HEK293 (cell line): ENCODE data around the gene SNTB2.
A peak's percentile ranks its signal among the peaks of the same experiment; 100 is the strongest.

Source experiments
- CTCF ChIA-PET: fragments of 350-600 bp; formaldehyde crosslinking; extraction: SDS; loops from one replicate; lab custom pipeline; 2021; ENCODE audit warnings: antibody characterized with exemption; lab: Yijun Ruan, JAX
- POLR2A ChIA-PET: fragments of 300-600 bp; formaldehyde crosslinking; extraction: SDS; loops from one replicate; lab custom pipeline; 2020; ENCODE audit warnings: antibody characterized with exemption, inconsistent platforms; lab: Yijun Ruan, JAX
- H3K27ac ChIP-seq: fragments of 200-500 bp; sonication (Bioruptor generic); 2 replicates; pipeline ENCODE4 v1.5.1; 2014; ENCODE audit warnings: low read depth, low read length, control low read depth, inconsistent platforms; ENCODE audit errors: extremely low read depth
- H3K36me3 ChIP-seq, 2 experiments: fragments of 200-500 bp in 1 of 2; sonication (Bioruptor generic) in 1 of 2; 1 replicate in 1 of 2; 2 replicates in 1 of 2; pipeline ENCODE4 v1.5.1; 2014 to 2017; ENCODE audit warnings: inconsistent platforms in 2 of 2, low read length in 2 of 2; ENCODE audit not compliant: control insufficient read depth in 2 of 2, insufficient read depth in 1 of 2
- H3K4me1 ChIP-seq: fragments of 200-500 bp; sonication (Bioruptor generic); 2 replicates; pipeline ENCODE4 v1.5.1; 2014; ENCODE audit warnings: mild to moderate bottlenecking, low read length, inconsistent platforms; ENCODE audit not compliant: control insufficient read depth, insufficient read depth
- H3K4me3 ChIP-seq: 2 replicates; pipeline ENCODE4 v1.5.1; 2011; ENCODE audit warnings: low read depth, mild to moderate bottlenecking, control low read depth, low read length, moderate library complexity
- H3K9me3 ChIP-seq: fragments of 200-500 bp; sonication (Bioruptor generic); 2 replicates; pipeline ENCODE4 v1.5.1; 2014; ENCODE audit warnings: low read depth, low read length, inconsistent platforms; ENCODE audit not compliant: control insufficient read depth, insufficient read depth
- GLI4 ChIP-seq: fragments of 450-650 bp; formaldehyde crosslinking; IDR thresholded peaks from 2 replicates; pipeline ENCODE4 v1.5.1; 2016; ENCODE audit warnings: missing biosample characterization, missing genetic modification characterization
- KLF1 ChIP-seq: fragments of 450-650 bp; formaldehyde crosslinking; IDR thresholded peaks from 2 replicates; pipeline ENCODE4 v1.5.1; 2016; ENCODE audit warnings: missing biosample characterization, missing genetic modification characterization
- KLF16 ChIP-seq: fragments of 450-650 bp; formaldehyde crosslinking; IDR thresholded peaks from 2 replicates; pipeline ENCODE4 v1.5.1; 2017; ENCODE audit warnings: missing biosample characterization, missing genetic modification characterization
- PRDM1 ChIP-seq: fragments of 450-650 bp; formaldehyde crosslinking; IDR thresholded peaks from 2 replicates; pipeline ENCODE4; 2016; ENCODE audit warnings: missing biosample characterization, missing genetic modification characterization
- SCRT1 ChIP-seq: fragments of 450-650 bp; formaldehyde crosslinking; IDR thresholded peaks from 2 replicates; pipeline ENCODE4 v1.5.1; 2016; ENCODE audit warnings: missing biosample characterization, missing genetic modification characterization, borderline replicate concordance
- SCRT2 ChIP-seq: fragments of 450-650 bp; formaldehyde crosslinking; IDR thresholded peaks from 2 replicates; pipeline ENCODE4 v1.5.1; 2016; ENCODE audit warnings: missing biosample characterization, missing genetic modification characterization
- TRIM28 ChIP-seq: IDR thresholded peaks from 2 replicates; pipeline ENCODE4 v1.6.1; 2011; ENCODE audit warnings: low read length, control low read depth, borderline replicate concordance
- ZBTB48 ChIP-seq: fragments of 450-650 bp; formaldehyde crosslinking; IDR thresholded peaks from 2 replicates; pipeline ENCODE4 v1.5.1; 2016; ENCODE audit warnings: missing biosample characterization, missing genetic modification characterization
- ZBTB6 ChIP-seq: fragments of 450-650 bp; formaldehyde crosslinking; IDR thresholded peaks from 2 replicates; pipeline ENCODE4 v1.5.1; 2017; ENCODE audit warnings: missing biosample characterization, missing genetic modification characterization
- ZNF10 ChIP-seq: fragments of 450-650 bp; formaldehyde crosslinking; IDR thresholded peaks from 2 replicates; pipeline ENCODE4 v1.5.1; 2017; ENCODE audit warnings: missing biosample characterization, missing genetic modification characterization
- ZNF223 ChIP-seq: fragments of 450-650 bp; formaldehyde crosslinking; IDR thresholded peaks from 2 replicates; pipeline ENCODE4 v1.5.1; 2016; ENCODE audit warnings: missing biosample characterization, missing genetic modification characterization
- ZNF366 ChIP-seq: fragments of 450-650 bp; formaldehyde crosslinking; conservative IDR thresholded peaks from 2 replicates; pipeline ENCODE4 v1.5.1; 2016; ENCODE audit warnings: missing biosample characterization, missing genetic modification characterization
- ZNF48 ChIP-seq: fragments of 450-650 bp; formaldehyde crosslinking; IDR thresholded peaks from 2 replicates; pipeline ENCODE4 v1.5.1; 2016; ENCODE audit warnings: missing biosample characterization, missing genetic modification characterization
- ZNF514 ChIP-seq: fragments of 450-650 bp; formaldehyde crosslinking; IDR thresholded peaks from 2 replicates; pipeline ENCODE4 v1.5.1; 2016; ENCODE audit warnings: missing biosample characterization, missing genetic modification characterization
- ZNF530 ChIP-seq: fragments of 450-650 bp; formaldehyde crosslinking; IDR thresholded peaks from 2 replicates; pipeline ENCODE4 v1.5.1; 2016; ENCODE audit warnings: low read depth, missing biosample characterization, missing genetic modification characterization
- ZNF544 ChIP-seq: fragments of 450-650 bp; formaldehyde crosslinking; IDR thresholded peaks from 2 replicates; pipeline ENCODE4 v1.5.0; 2017; ENCODE audit warnings: missing biosample characterization, missing genetic modification characterization
- ZNF585B ChIP-seq: fragments of 450-650 bp; formaldehyde crosslinking; IDR thresholded peaks from 2 replicates; pipeline ENCODE4 v1.5.1; 2016; ENCODE audit warnings: missing biosample characterization, missing genetic modification characterization
- ZNF658 ChIP-seq: fragments of 450-650 bp; formaldehyde crosslinking; IDR thresholded peaks from 2 replicates; pipeline ENCODE4; 2016; ENCODE audit warnings: missing biosample characterization, missing genetic modification characterization
- ZNF677 ChIP-seq: fragments of 450-650 bp; IDR thresholded peaks from 2 replicates; pipeline ENCODE4 v1.5.0; 2018; ENCODE audit warnings: missing biosample characterization, mild to moderate bottlenecking, missing genetic modification characterization, moderate library complexity
- ZNF701 ChIP-seq: fragments of 450-650 bp; formaldehyde crosslinking; IDR thresholded peaks from 2 replicates; pipeline ENCODE4 v1.5.1; 2016; ENCODE audit warnings: missing biosample characterization, missing genetic modification characterization

The SNTB2 gene

GRCh38 chr16:69273009-69273408 is 86.0 kb downstream of the SNTB2 start:
- H3K36me3 ChIP-seq: peaks cover 3 to 17% of the 10 kb centered on the region in 2 experiments; a peak in 2 of 3 replicates
- no peaks in the 10 kb centered on the region for H3K4me1 ChIP-seq
- ChIA-PET CTCF (interaction anchor here (0.7 to 1.9 kb wide), 2 partner anchors 13 to 430 kb away, joined by 3 to 6 read pairs; partner anchors contain the start of gene TANGO6), POLR2A (no interaction called here)
- TF ChIP-seq TRIM28 (no peak), ZNF48 (tag by site-specific recombination) (no peak), ZNF223 (tag by site-specific recombination) (no peak), ZBTB6 (no peak), KLF16 (no peak), ZNF530 (tag by site-specific recombination) (no peak), ZBTB48 (no peak), ZNF10 (tag by site-specific recombination) (peak; percentile 88), ZNF544 (tag by site-specific recombination) (no peak)
- H3K9me3 ChIP-seq: no peaks in the 10 kb centered on the region
- no peak overlapping the region for H3K4me3 ChIP-seq
- H3K27ac ChIP-seq: no peak overlapping the region

- Histone ChIP-seq H3K36me3 (peaks cover 3 to 15% of the 10 kb centered on the region in 2 experiments; a peak in 2 of 3 replicates), H3K4me1 (no peaks in the 10 kb centered on the region), H3K4me3 (no peak overlapping the region), H3K9me3 (no peaks in the 10 kb centered on the region), H3K27ac (no peak overlapping the region)
- POLR2A ChIA-PET: no interaction called here
- CTCF ChIA-PET: interaction anchor here (1.9 kb wide), 1 partner anchor 15 kb away, joined by 6 read pairs; no protein-coding TSS in a partner anchor
- TF ChIP-seq ZNF366 (tag by site-specific recombination) (peak; percentile 64), PRDM1 (tag by site-specific recombination) (peak; percentile 96), ZNF658 (tag by site-specific recombination) (no peak)
Measured at GRCh38 chr16:69274699-69275235, 87.8 kb downstream of the SNTB2 start.

- no peaks in the 10 kb centered on the region for H3K4me1 ChIP-seq
- CTCF ChIA-PET: interaction anchor here (0.6 to 1.6 kb wide), 3 partner anchors 10 to 128 kb away, joined by 3 to 11 read pairs (median 4); no protein-coding TSS in a partner anchor
- POLR2A ChIA-PET: no interaction called here
- no peaks in the 10 kb centered on the region for H3K9me3 ChIP-seq
- TF ChIP-seq KLF1 (tag by site-specific recombination): no peak
- no peak for TF ChIP-seq ZNF585B (tag by site-specific recombination)
- no peak for TF ChIP-seq ZNF701 (tag by site-specific recombination)
- no peak for TF ChIP-seq GLI4 (tag by site-specific recombination)
- TF ChIP-seq ZNF514 (tag by site-specific recombination): no peak
- TF ChIP-seq, all 188 proteins: peak for 0
- no peak overlapping the region for H3K4me3 ChIP-seq
- peaks cover 3 to 7% of the 10 kb centered on the region in 2 experiments; a peak in 2 of 3 replicates for H3K36me3 ChIP-seq
- H3K27ac ChIP-seq: no peak overlapping the region
Measured at GRCh38 chr16:69276148-69277115, 89.5 kb downstream of the SNTB2 start.

GRCh38 chr16:69277413-69277812 is 90.4 kb downstream of the SNTB2 start:
- peaks cover 3 to 7% of the 10 kb centered on the region in 2 experiments; a peak in 2 of 3 replicates for H3K36me3 ChIP-seq
- H3K27ac ChIP-seq: no peak overlapping the region
- H3K4me1 ChIP-seq: no peaks in the 10 kb centered on the region
- no peaks in the 10 kb centered on the region for H3K9me3 ChIP-seq
- POLR2A ChIA-PET: no interaction called here
- CTCF ChIA-PET: interaction anchor here (0.6 to 1.2 kb wide), 5 partner anchors 9 to 975 kb away, joined by 3 to 4 read pairs (median 3); partner anchors contain the start of gene EXOSC6
- TF ChIP-seq ZNF677 (tag by site-specific recombination) (no peak), SCRT2 (tag by site-specific recombination) (peak; percentile 70), SCRT1 (tag by site-specific recombination) (peak; percentile 41; the same call in 1 of the 2 replicates)
- H3K4me3 ChIP-seq: no peak overlapping the region
